Stomach smooth muscle (tissue), 2 donors: Measurements from ENCODE around the gene MCCC1.
"Not testable (repeated sequence)": the region's sequence is repeated elsewhere in the genome, so short reads cannot be mapped to it uniquely, and the experiment has no call there.

Experiments used
- H3K27ac ChIP-seq: one replicate; pipeline ENCODE4 v1.7.0; 2013; ENCODE audit warnings: mild to moderate bottlenecking, low read length, inconsistent platforms
- H3K27me3 ChIP-seq, 2 donors: one replicate each; pipeline ENCODE4 v1.7.0; 2013; ENCODE audit warnings: low read length in 2 of 2; ENCODE audit not compliant: insufficient read depth in 2 of 2, control insufficient read depth in 1 of 2
- H3K36me3 ChIP-seq, 2 donors: one replicate each; pipeline ENCODE4 v1.7.0; 2013; ENCODE audit warnings: low read length in 2 of 2; ENCODE audit not compliant: control insufficient read depth in 2 of 2, insufficient read depth in 2 of 2
- H3K4me1 ChIP-seq: one replicate; pipeline ENCODE4 v1.7.0; 2013; ENCODE audit warnings: low read length; ENCODE audit not compliant: control insufficient read depth, insufficient read depth
- H3K4me3 ChIP-seq, 2 donors: one replicate each; pipeline ENCODE4 v1.7.0; 2013; ENCODE audit warnings: low read length in 2 of 2
- H3K9ac ChIP-seq, 2 donors: one replicate each; pipeline ENCODE4 v1.7.0; 2013; ENCODE audit warnings: low read length in 2 of 2, mild to moderate bottlenecking in 1 of 2
- H3K9me3 ChIP-seq, 2 donors: one replicate each; pipeline ENCODE4 v1.7.0; 2013; ENCODE audit warnings: low read length in 2 of 2; ENCODE audit not compliant: control insufficient read depth in 2 of 2
- donor health status: healthy.
- donor health status: Pancreatic carcinoma.

MCCC1 gene

DNA sequence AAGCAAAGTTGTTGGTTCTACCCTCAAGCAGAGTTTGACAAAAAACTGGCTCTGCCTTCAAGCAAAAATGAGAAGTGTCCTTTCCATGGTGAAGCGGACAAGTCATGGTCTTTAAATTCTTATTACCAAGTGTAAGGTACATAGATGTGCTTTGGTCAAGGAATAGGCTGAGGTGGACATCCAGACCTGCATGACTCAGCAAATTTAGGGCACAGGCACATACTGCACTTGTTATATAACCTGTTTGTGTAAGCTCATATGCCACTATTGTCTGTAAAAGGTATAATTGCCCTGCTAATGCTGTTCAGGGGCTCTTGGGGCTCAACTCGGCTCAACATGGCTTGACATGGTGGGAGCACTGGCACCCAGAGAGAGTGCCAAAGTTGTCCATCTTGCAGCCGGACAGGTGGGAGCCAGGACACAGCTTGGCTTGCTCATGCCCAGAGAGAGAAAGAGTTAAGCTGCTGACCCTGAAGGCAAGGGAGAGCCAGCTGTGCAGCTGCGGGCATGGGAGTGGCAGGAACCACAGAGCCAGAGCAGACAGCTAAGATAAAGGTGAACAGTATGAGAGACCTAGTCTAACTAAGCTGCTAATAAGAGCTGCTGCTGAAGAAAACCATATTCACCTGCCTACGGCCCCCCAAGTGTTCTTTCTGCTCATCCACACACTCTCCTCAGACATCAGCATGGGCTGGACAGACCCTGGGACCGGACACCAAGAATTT lies 17.7 kb downstream of the MCCC1 start:
- Histone ChIP-seq H3K9me3 (no peaks in the 10 kb centered on the region), H3K4me3 (no peak overlapping the region), H3K36me3 (peaks cover 17 to 32% of the 10 kb centered on the region in 2 donors), H3K9ac (no peak overlapping the region), H3K27ac (no peak overlapping the region), H3K27me3 (no peaks in the 10 kb centered on the region), H3K4me1 (no peaks in the 10 kb centered on the region)

GRCh38 chr3:183080628-183081027 lies 18.7 kb downstream of the MCCC1 start:
- Histone ChIP-seq H3K27me3 (no peaks in the 10 kb centered on the region), H3K4me1 (no peaks in the 10 kb centered on the region), H3K36me3 (peaks cover 12 to 22% of the 10 kb centered on the region in 2 donors), H3K27ac (no peak overlapping the region), H3K4me3 (no peak overlapping the region), H3K9me3 (no peaks in the 10 kb centered on the region), H3K9ac (no peak overlapping the region)

- no peaks in the 10 kb centered on the region for H3K9me3 ChIP-seq
- H3K36me3 ChIP-seq = peaks cover 6 to 9% of the 10 kb centered on the region in 2 donors
- H3K4me3 ChIP-seq = no peak overlapping the region
- H3K9ac ChIP-seq = no peak overlapping the region
- H3K27ac ChIP-seq = no peak overlapping the region
- no peaks in the 10 kb centered on the region for H3K27me3 ChIP-seq
- no peaks in the 10 kb centered on the region for H3K4me1 ChIP-seq
Observed at GRCh38 chr3:183074881-183075280, 24.4 kb downstream of the MCCC1 start.

- Histone ChIP-seq H3K4me1 (no peaks in the 10 kb centered on the region), H3K9me3 (no peaks in the 10 kb centered on the region), H3K9ac (no peak overlapping the region), H3K27ac (no peak overlapping the region), H3K27me3 (no peaks in the 10 kb centered on the region), H3K4me3 (no peak overlapping the region), H3K36me3 (peaks cover 6 to 12% of the 10 kb centered on the region in 2 donors)
Observed at GRCh38 chr3:183074261-183074660, 25.0 kb downstream of the MCCC1 start.

DNA sequence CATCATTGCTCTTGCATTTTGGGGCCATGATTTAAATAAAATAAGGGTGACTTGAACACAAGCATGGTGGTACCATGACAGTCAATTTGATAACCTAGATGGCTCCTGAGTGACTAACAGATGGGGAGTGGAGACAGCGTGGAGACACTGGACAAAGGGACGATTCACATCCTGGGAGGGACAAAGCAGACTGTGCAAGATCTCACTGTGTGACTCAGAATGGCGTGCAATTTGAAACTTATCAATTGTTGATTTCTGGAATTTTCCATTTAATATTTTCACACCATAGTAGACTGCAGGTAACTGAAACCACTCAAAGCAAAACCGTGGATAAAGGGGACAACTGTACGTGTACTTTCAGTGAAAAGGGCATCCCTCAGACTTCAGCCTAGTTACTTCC lies 25.5 kb downstream of the MCCC1 start:
- H3K4me3 ChIP-seq = no peak overlapping the region
- no peaks in the 10 kb centered on the region for H3K9me3 ChIP-seq
- H3K9ac ChIP-seq = no peak overlapping the region
- H3K27ac ChIP-seq = no peak overlapping the region
- H3K4me1 ChIP-seq = no peaks in the 10 kb centered on the region
- H3K36me3 ChIP-seq = peaks cover 6 to 14% of the 10 kb centered on the region in 2 donors
- no peaks in the 10 kb centered on the region for H3K27me3 ChIP-seq

DNA sequence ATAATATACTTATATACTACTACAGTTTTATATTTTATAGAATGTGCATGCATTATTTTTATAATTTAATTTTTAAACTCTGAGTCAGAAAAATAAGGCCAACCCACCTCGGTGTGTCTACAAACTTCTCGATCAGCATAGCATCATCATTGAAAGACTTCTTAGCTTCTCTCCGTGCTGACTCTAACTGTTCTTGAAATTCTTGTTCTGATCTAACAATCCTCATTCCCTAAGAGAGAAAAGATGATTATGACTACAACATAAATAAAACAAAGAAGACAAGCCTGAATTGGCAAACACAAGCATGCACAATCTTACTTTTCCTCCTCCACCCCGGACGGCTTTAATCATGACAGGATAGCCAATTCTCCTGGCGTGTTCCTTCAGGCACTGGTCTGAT lies 28.4 kb downstream of the MCCC1 start:
- no peak overlapping the region for H3K4me3 ChIP-seq
- peaks cover 9 to 17% of the 10 kb centered on the region in 2 donors for H3K36me3 ChIP-seq
- H3K9me3 ChIP-seq = no peaks in the 10 kb centered on the region
- no peaks in the 10 kb centered on the region for H3K4me1 ChIP-seq
- no peak overlapping the region for H3K9ac ChIP-seq
- no peaks in the 10 kb centered on the region for H3K27me3 ChIP-seq
- no peak overlapping the region for H3K27ac ChIP-seq

DNA sequence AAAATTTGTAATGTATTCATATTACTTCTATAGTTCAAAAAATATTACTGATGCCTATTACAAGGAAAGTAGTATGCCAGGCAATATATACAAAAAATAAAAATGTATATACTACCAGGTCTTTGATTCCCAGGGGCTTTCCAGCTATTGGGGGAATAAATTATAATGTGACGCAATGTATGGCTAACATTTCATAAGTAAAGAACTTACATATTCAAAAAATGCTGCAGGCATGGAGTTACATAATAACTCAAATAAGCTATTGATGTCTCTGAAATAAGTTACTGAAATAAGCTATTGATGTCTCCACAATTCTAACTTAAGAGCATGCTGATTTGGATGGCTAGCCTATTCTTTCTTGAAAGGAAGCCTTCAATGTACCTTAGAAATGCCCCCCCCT lies 30.2 kb downstream of the MCCC1 start:
- Histone ChIP-seq H3K27ac (no peak overlapping the region), H3K4me1 (no peaks in the 10 kb centered on the region), H3K9me3 (no peaks in the 10 kb centered on the region), H3K4me3 (no peak overlapping the region), H3K36me3 (peaks cover 9 to 17% of the 10 kb centered on the region in 2 donors), H3K9ac (no peak overlapping the region), H3K27me3 (no peaks in the 10 kb centered on the region)

- H3K36me3 ChIP-seq = peaks cover 9 to 17% of the 10 kb centered on the region in 2 donors
- H3K4me3 ChIP-seq, H3K27ac ChIP-seq, H3K4me1 ChIP-seq, H3K9ac ChIP-seq, H3K9me3 ChIP-seq, H3K27me3 ChIP-seq: not testable (repeated sequence)
Observed at GRCh38 chr3:183066891-183067290, 32.4 kb downstream of the MCCC1 start.

- H3K27me3 ChIP-seq = no peaks in the 10 kb centered on the region
- H3K9ac ChIP-seq = no peak overlapping the region
- peaks cover 3 to 10% of the 10 kb centered on the region in 2 donors for H3K36me3 ChIP-seq
- H3K27ac ChIP-seq = no peak overlapping the region
- no peaks in the 10 kb centered on the region for H3K4me1 ChIP-seq
- no peaks in the 10 kb centered on the region for H3K9me3 ChIP-seq
- H3K4me3 ChIP-seq = no peak overlapping the region
Observed at GRCh38 chr3:183064475-183064874, 34.8 kb downstream of the MCCC1 start.

GRCh38 chr3:183061391-183062172 lies 37.7 kb downstream of the MCCC1 start:
- H3K27me3 ChIP-seq = no peaks in the 10 kb centered on the region
- H3K4me1 ChIP-seq = no peaks in the 10 kb centered on the region
- no peak overlapping the region for H3K9ac ChIP-seq
- H3K27ac ChIP-seq = no peak overlapping the region
- no peak overlapping the region for H3K4me3 ChIP-seq
- no peaks in the 10 kb centered on the region for H3K9me3 ChIP-seq
- H3K36me3 ChIP-seq = peaks cover 2 to 7% of the 10 kb centered on the region in 2 donors

DNA sequence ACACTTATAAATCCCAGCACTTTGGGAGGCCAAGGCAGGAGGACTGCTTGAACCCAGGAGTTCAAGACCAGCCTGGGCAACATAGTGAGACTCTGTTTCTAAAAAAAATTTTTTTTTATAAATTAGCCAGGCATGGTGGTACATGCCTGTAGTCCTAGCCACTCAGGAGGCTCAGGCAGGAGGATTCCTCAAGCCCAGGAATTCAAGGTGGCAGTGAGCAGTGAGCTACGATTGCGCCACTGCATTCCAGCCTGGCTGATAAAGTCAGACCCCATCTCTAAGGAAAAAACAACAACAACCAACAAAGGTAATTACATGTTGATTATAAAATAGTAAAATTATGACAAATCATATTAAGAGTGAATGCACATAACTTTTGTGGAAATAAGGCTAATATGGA lies 40.9 kb downstream of the MCCC1 start:
- no peak overlapping the region for H3K9ac ChIP-seq
- no peak overlapping the region for H3K27ac ChIP-seq
- peaks cover 7 to 12% of the 10 kb centered on the region in 2 donors for H3K36me3 ChIP-seq
- H3K4me3 ChIP-seq = no peak overlapping the region
- H3K9me3 ChIP-seq = no peaks in the 10 kb centered on the region
- no peaks in the 10 kb centered on the region for H3K27me3 ChIP-seq
- no peaks in the 10 kb centered on the region for H3K4me1 ChIP-seq
